ENCODE measurements around the gene DBH. TPM values are rescaled to one million over a fixed set of nuclear protein-coding genes. Genes with fewer than 3 reads are reported as not detected.

DBH gene
- total and polyA plus RNA-seq, 10 of the 15 experiments (the other 5 are each of a cell fraction or from before 2014, with no cell fraction given): not detected

DNA sequence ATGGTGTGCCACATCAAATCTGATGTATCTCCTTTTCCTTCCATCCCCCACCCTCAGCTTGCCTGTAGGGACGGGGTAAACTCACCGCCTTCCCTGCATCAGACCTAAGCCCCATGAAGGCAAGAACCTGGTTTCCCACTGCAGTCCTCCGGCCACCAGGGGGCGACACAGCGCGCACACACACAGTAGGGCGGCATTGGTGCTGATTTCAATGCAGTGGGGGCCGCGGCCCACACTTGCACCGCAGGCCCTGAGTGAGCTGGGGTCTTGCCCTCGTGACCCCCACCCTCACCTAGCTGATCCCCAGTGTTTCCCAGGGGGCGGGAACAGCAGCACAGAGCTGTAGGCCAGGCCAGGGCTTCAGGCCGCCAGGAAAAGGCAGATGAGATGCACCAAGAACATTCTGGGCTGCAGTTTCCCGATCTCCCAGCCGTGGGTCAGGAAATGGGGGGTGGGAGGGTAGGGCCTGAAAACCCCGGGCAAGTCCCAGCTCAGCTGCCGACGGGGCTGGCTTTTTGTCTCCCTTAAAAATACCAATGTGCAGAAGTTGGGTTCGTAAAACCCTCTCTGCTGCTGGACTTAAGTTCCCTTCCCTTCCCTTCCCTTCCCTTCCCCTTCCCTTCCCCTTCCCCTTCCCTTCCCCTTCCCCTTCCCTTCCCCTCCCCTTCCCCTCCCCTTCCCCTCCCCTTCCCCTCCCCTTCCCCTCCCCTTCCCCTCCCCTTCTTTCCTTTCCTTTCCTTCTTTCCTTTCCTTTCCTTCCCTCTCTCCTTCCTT is 46.5 kb upstream of the DBH start (continued):
- TF ChIP-seq, protein P1, sequence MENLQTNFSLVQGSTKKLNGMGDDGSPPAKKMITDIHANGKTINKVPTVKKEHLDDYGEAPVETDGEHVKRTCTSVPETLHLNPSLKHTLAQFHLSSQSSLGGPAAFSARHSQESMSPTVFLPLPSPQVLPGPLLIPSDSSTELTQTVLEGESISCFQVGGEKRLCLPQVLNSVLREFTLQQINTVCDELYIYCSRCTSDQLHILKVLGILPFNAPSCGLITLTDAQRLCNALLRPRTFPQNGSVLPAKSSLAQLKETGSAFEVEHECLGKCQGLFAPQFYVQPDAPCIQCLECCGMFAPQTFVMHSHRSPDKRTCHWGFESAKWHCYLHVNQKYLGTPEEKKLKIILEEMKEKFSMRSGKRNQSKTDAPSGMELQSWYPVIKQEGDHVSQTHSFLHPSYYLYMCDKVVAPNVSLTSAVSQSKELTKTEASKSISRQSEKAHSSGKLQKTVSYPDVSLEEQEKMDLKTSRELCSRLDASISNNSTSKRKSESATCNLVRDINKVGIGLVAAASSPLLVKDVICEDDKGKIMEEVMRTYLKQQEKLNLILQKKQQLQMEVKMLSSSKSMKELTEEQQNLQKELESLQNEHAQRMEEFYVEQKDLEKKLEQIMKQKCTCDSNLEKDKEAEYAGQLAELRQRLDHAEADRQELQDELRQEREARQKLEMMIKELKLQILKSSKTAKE (IDR thresholded peaks at IDR 0.05; ENCODE audit: low read depth, poor library complexity, severe bottlenecking): no peak
- peak; percentile 29; the same call in 1 of the 2 replicates for TF ChIP-seq SMC3 (IDR thresholded peaks at IDR 0.05; ENCODE audit: borderline replicate concordance, low read length)
- no peak for TF ChIP-seq MLLT1 (IDR thresholded peaks at IDR 0.05)
- TF ChIP-seq ZNF384 (IDR thresholded peaks at IDR 0.05; ENCODE audit: borderline replicate concordance, low read depth, low read length): no peak
- TF ChIP-seq, protein P2, sequence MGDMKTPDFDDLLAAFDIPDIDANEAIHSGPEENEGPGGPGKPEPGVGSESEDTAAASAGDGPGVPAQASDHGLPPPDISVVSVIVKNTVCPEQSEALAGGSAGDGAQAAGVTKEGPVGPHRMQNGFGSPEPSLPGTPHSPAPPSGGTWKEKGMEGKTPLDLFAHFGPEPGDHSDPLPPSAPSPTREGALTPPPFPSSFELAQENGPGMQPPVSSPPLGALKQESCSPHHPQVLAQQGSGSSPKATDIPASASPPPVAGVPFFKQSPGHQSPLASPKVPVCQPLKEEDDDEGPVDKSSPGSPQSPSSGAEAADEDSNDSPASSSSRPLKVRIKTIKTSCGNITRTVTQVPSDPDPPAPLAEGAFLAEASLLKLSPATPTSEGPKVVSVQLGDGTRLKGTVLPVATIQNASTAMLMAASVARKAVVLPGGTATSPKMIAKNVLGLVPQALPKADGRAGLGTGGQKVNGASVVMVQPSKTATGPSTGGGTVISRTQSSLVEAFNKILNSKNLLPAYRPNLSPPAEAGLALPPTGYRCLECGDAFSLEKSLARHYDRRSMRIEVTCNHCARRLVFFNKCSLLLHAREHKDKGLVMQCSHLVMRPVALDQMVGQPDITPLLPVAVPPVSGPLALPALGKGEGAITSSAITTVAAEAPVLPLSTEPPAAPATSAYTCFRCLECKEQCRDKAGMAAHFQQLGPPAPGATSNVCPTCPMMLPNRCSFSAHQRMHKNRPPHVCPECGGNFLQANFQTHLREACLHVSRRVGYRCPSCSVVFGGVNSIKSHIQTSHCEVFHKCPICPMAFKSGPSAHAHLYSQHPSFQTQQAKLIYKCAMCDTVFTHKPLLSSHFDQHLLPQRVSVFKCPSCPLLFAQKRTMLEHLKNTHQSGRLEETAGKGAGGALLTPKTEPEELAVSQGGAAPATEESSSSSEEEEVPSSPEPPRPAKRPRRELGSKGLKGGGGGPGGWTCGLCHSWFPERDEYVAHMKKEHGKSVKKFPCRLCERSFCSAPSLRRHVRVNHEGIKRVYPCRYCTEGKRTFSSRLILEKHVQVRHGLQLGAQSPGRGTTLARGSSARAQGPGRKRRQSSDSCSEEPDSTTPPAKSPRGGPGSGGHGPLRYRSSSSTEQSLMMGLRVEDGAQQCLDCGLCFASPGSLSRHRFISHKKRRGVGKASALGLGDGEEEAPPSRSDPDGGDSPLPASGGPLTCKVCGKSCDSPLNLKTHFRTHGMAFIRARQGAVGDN (IDR thresholded peaks at IDR 0.05): no peak
- no peak for TF ChIP-seq CBFB (IDR thresholded peaks at IDR 0.05; ENCODE audit: low read depth)
- TF ChIP-seq IRF3 (IDR thresholded peaks at IDR 0.05): no peak
